GM18502 (cell line): ENCODE data around the gene FMNL3.
"Not testable (repeated sequence)": the region's sequence is repeated elsewhere in the genome, so short reads cannot be mapped to it uniquely, and the experiment has no call there.

ENCODE experiments used
- ATAC-seq: cut with Tn5 transposase; IDR thresholded peaks from one replicate; pipeline ENCODE4 v1.9.1; 2021; ENCODE audit warnings: mild to moderate bottlenecking; ENCODE audit not compliant: unreplicated experiment, poor library complexity

Gene FMNL3

GRCh38 chr12:49610785-49611184, 96.4 kb downstream of the FMNL3 start:
- ATAC-seq: not testable (repeated sequence)

- no peak for ATAC-seq
Measured at GRCh38 chr12:49609875-49610154, 97.4 kb downstream of the FMNL3 start.

GRCh38 chr12:49609059-49609874, 97.9 kb downstream of the FMNL3 start:
- no peak for ATAC-seq

- not testable (repeated sequence) for ATAC-seq
Measured at GRCh38 chr12:49605539-49605938, 101.7 kb downstream of the FMNL3 start, which contains the start of gene FAM186B. Gene FAM186B, minus strand, starts transcription at chr12:49605639. Its CDS starts 162 bp downstream, at chr12:49605477.

GRCh38 chr12:49604856-49605255, 102.3 kb downstream of the FMNL3 start:
- no peak for ATAC-seq

- no peak for ATAC-seq
Measured at GRCh38 chr12:49603721-49604120, 103.5 kb downstream of the FMNL3 start.

GRCh38 chr12:49599961-49600360, 107.2 kb downstream of the FMNL3 start:
- no peak for ATAC-seq

- ATAC-seq: no peak
Measured at GRCh38 chr12:49598527-49598926, 108.7 kb downstream of the FMNL3 start.

- ATAC-seq: no peak
Measured at GRCh38 chr12:49588721-49589516, 118.3 kb downstream of the FMNL3 start.

- ATAC-seq: no peak
Measured at GRCh38 chr12:49588281-49588680, 118.9 kb downstream of the FMNL3 start.

- ATAC-seq: no peak
Measured at GRCh38 chr12:49587174-49587908, 119.9 kb downstream of the FMNL3 start.
